ENCODE measurements around the gene WDPCP. TPM values are rescaled to one million over a fixed set of nuclear protein-coding genes. Genes with fewer than 3 reads are reported as not detected.
"Not testable (repeated sequence)": the region's sequence is repeated elsewhere in the genome, so short reads cannot be mapped to it uniquely, and the experiment has no call there.

WDPCP gene
- total RNA-seq, 2 donors from 2014 or later: 8.7 to 15.7 TPM

DNA sequence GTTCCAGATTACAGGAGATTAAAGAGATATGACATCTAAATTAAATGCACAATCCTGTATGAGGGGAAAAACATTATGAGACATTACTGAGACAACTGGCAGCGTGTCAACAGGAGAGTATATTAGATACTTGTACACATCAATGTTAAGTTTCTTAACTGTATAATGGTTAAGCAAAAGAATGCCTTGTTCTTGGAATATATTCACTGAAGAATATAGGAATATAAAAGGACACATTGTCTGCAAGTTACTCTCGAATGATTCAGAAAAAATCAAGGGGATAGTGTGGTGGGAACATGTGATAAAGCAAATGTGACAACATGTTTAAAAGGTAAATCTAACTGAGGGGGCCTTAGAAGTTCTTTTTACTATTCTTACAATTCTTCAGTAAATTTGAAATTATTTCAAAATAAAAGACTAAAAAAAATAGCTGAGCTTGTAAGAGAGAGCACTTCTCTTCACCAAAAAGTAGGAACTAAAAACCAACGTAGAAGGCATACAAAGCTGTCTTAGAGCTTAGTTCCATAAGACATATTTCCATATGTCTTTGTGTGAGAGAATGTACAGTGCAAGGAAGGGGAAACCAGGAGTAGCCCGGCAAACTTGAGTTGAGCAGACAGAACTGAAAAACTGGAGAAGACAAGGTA lies 7.5 kb downstream of the WDPCP start:
- DNase-seq (ENCODE audit: low spot score) (no peak), ATAC-seq (no peak)
- Mint-ChIP-seq H3K27ac (no peak overlapping the region), H3K27me3 (no peaks in the 10 kb centered on the region), H3K4me1 (ENCODE audit: low read depth in 2 of 2) (no peaks in the 10 kb centered on the region), H3K9me3 (no peaks in the 10 kb centered on the region), H3K36me3 (no peaks in the 10 kb centered on the region), H3K4me3 (no peak overlapping the region)

DNA sequence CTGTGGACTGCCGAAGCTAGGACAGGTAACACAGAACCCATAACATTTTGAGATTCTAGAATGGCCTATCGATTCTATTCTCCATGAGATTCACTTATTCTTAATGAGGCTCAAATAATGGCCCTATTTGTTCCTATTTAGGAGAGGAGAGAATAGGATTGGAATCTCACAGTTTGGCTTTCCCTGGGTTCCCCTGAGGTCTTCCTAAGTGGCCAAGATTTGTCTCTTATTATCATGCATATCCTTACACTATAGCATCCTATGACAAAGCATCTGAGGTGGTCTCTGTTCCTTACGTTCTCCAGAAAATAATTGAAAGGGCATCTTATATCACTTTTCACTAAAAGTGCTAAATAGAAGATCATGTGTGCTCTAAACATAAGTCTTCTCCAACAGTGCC lies 9.5 kb downstream of the WDPCP start:
- no peak overlapping the region for H3K27ac Mint-ChIP-seq

DNA sequence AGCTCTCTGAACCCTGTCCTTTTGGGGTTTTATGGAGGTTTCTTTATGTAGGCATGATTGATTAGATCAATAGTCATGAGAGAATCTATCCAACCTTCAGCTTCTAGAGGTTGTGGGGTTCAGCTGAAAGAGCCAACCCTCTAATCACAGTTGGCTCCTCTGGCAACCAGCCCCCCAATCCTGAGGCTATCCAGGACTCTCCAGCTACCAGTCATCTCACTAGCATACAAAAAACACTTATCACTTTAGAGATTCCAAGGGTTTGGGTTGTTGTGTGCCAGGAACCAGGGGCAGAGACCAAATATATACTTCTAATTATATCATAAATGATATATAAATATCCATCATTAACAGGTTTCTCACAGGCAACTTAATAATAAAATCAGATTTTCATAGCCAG lies 11.7 kb downstream of the WDPCP start:
- H3K36me3 Mint-ChIP-seq: peaks cover 4% of the 10 kb centered on the region
- H3K4me1 Mint-ChIP-seq (ENCODE audit: low read depth in 2 of 2): no peaks in the 10 kb centered on the region
- ATAC-seq: no peak
- no peaks in the 10 kb centered on the region for H3K27me3 Mint-ChIP-seq
- no peak overlapping the region for H3K4me3 Mint-ChIP-seq
- no peaks in the 10 kb centered on the region for H3K9me3 Mint-ChIP-seq
- no peak for DNase-seq (ENCODE audit: low spot score)
- no peak overlapping the region for H3K27ac Mint-ChIP-seq

More for the DNA sequence above, 9.5 kb downstream of the WDPCP start:
- H3K27me3 Mint-ChIP-seq: no peaks in the 10 kb centered on the region
- DNase-seq (ENCODE audit: low spot score) (no peak), ATAC-seq (no peak)
- H3K36me3 Mint-ChIP-seq: peaks cover 4% of the 10 kb centered on the region
- no peaks in the 10 kb centered on the region for H3K9me3 Mint-ChIP-seq
- H3K4me1 Mint-ChIP-seq (ENCODE audit: low read depth in 2 of 2): no peaks in the 10 kb centered on the region
- no peak overlapping the region for H3K4me3 Mint-ChIP-seq

- H3K4me3 Mint-ChIP-seq; H3K27ac Mint-ChIP-seq; H3K27me3 Mint-ChIP-seq; H3K4me1 Mint-ChIP-seq (ENCODE audit: low read depth in 2 of 2); ATAC-seq; DNase-seq (ENCODE audit: low spot score); H3K9me3 Mint-ChIP-seq; H3K36me3 Mint-ChIP-seq: not testable (repeated sequence)
Measured at GRCh38 chr2:63573726-63574345, 14.4 kb downstream of the WDPCP start.

DNA sequence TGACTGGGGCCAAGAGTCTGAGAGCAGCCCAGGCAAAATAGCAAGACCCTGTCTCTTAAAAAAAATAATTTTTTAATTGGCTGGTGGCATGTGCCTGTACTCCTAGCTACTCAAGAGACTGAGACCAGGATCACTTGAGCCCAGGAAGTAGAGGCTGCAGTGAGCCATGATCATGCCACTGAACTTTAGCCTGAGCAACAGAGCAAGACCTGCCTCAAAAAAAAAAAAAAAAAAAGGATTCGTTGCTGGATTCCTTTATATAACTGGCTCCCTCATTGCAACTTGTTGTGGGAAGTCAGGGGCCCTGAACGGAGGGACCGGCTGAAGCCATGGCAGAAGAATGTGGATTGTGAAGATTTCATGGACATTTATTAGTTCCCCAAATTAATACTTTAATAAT lies 15.3 kb downstream of the WDPCP start:
- DNase-seq (ENCODE audit: low spot score); H3K9me3 Mint-ChIP-seq; H3K27me3 Mint-ChIP-seq; H3K27ac Mint-ChIP-seq; H3K4me1 Mint-ChIP-seq (ENCODE audit: low read depth in 2 of 2); H3K4me3 Mint-ChIP-seq; ATAC-seq: not testable (repeated sequence)
- peaks cover 15% of the 10 kb centered on the region for H3K36me3 Mint-ChIP-seq

DNA sequence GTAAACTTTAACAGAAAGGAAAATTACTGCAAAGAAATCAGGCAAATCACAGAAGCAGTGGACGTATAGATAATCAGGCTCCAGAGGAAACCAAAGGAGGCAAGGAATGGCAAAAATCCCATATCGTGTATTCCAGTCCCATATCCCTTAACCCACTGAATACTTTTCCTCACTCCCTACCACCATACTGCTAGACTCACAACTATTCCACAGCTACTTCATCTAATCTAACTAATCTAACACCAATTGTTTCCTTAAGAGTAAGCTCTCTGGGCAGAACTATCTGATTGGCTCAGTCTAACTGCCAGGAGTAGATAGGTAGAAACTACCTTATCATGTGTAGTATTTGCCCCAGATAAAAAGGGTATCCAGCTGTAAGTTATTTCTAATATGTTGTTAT lies 16.3 kb downstream of the WDPCP start:
- no peak overlapping the region for H3K4me3 Mint-ChIP-seq
- H3K27ac Mint-ChIP-seq: no peak overlapping the region
- H3K4me1 Mint-ChIP-seq (ENCODE audit: low read depth in 2 of 2): no peaks in the 10 kb centered on the region
- peaks cover 16% of the 10 kb centered on the region for H3K36me3 Mint-ChIP-seq
- no peak for DNase-seq (ENCODE audit: low spot score)
- H3K27me3 Mint-ChIP-seq: no peaks in the 10 kb centered on the region
- H3K9me3 Mint-ChIP-seq: peaks cover 4% of the 10 kb centered on the region
- ATAC-seq: no peak

DNA sequence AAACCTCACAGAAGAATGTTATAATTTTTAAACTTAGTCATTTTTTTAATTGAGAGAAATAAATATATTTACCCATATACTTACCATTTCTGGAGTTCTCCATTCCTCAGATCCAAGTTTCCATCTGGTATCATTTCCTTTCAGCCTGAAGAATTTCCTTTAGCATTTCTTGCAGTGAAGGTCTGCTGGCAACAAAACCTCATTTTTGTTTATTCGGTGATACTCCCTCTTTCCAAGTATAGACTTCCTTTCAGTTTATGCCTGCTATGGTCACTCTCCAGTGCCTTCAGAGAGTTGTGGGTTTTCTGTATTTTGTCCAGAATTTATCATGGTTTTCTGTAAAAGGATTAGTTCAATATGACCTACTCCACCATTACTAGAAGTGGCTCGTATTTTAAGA lies 17.0 kb downstream of the WDPCP start:
- no peak overlapping the region for H3K27ac Mint-ChIP-seq
- no peaks in the 10 kb centered on the region for H3K27me3 Mint-ChIP-seq
- no peaks in the 10 kb centered on the region for H3K4me1 Mint-ChIP-seq (ENCODE audit: low read depth in 2 of 2)
- ATAC-seq (no peak), DNase-seq (ENCODE audit: low spot score) (no peak)
- peaks cover 4% of the 10 kb centered on the region for H3K9me3 Mint-ChIP-seq
- H3K36me3 Mint-ChIP-seq: peaks cover 19% of the 10 kb centered on the region
- no peak overlapping the region for H3K4me3 Mint-ChIP-seq

DNA sequence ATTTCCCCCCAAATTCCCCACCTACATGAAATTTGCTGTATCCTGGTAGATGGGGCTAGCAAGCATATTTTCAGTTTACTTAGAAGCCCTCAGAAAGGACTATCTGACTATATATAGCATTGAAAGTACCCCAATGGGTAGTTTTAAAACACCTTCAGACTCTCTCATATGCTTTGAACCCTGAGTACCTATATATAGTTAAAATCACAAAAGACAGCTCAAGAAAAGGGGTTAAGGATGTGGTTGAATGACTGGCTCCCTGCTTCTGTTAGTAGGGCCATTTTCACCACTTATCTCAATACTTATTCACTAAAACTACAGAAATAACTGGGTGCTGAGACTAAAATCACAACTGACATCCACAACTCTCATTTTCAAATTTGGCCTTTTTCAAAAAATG lies 18.5 kb downstream of the WDPCP start:
- Mint-ChIP-seq H3K4me1 (ENCODE audit: low read depth in 2 of 2) (no peaks in the 10 kb centered on the region), H3K9me3 (peaks cover 4% of the 10 kb centered on the region), H3K27ac (no peak overlapping the region), H3K36me3 (peaks cover 20% of the 10 kb centered on the region), H3K27me3 (no peaks in the 10 kb centered on the region), H3K4me3 (no peak overlapping the region)
- ATAC-seq (no peak), DNase-seq (ENCODE audit: low spot score) (no peak)

DNA sequence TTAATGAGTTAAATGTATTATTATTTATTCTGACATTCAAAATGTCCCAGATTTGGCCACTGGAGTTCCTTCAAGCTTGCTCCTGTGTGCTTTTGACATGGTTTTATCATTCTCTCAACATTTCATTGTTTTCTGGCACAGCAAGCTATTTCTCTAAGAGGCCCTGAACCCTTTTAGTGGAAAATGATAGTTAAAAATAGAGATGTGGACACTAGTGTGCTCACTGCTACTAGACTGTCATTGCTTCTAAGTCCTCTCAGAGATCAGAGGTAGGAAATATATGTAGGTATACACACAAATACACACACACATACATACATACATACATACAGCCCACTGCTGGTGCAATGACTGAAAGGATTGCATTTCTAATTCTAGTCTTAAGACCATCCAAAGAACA lies 25.5 kb downstream of the WDPCP start:
- Mint-ChIP-seq H3K9me3 (peaks cover 3% of the 10 kb centered on the region), H3K27ac (no peak overlapping the region), H3K27me3 (no peaks in the 10 kb centered on the region), H3K4me1 (ENCODE audit: low read depth in 2 of 2) (no peaks in the 10 kb centered on the region), H3K36me3 (peaks cover 25% of the 10 kb centered on the region), H3K4me3 (no peak overlapping the region)
- ATAC-seq (no peak), DNase-seq (ENCODE audit: low spot score) (no peak)

- peaks cover 10% of the 10 kb centered on the region for H3K9me3 Mint-ChIP-seq
- H3K36me3 Mint-ChIP-seq: peaks cover 40% of the 10 kb centered on the region
- H3K4me1 Mint-ChIP-seq (ENCODE audit: low read depth in 2 of 2); DNase-seq (ENCODE audit: low spot score); H3K27me3 Mint-ChIP-seq; ATAC-seq; H3K4me3 Mint-ChIP-seq; H3K27ac Mint-ChIP-seq: not testable (repeated sequence)
Measured at GRCh38 chr2:63558922-63559321, 29.4 kb downstream of the WDPCP start.

DNA sequence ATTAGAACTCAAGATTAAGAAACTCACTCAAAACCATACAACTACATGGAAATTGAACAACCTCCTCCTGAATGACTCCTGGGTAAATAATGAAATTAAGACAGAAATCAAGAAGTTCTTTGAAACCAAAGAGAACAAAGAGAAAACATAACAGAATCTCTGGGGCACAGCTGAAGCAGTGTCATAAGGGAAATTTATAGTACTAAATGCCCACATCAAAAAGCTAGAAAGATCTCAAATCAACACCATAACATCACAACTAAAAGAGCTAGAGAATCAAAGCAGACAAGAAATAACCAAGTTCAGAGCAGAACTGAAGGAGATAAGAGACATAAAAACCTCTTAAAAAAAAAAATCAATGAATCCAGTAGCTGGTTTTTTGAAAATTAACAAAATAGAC lies 30.5 kb downstream of the WDPCP start:
- H3K4me3 Mint-ChIP-seq; H3K27ac Mint-ChIP-seq; H3K27me3 Mint-ChIP-seq; DNase-seq (ENCODE audit: low spot score); H3K4me1 Mint-ChIP-seq (ENCODE audit: low read depth in 2 of 2); ATAC-seq: not testable (repeated sequence)
- H3K36me3 Mint-ChIP-seq: peaks cover 40% of the 10 kb centered on the region
- peaks cover 10% of the 10 kb centered on the region for H3K9me3 Mint-ChIP-seq

DNA sequence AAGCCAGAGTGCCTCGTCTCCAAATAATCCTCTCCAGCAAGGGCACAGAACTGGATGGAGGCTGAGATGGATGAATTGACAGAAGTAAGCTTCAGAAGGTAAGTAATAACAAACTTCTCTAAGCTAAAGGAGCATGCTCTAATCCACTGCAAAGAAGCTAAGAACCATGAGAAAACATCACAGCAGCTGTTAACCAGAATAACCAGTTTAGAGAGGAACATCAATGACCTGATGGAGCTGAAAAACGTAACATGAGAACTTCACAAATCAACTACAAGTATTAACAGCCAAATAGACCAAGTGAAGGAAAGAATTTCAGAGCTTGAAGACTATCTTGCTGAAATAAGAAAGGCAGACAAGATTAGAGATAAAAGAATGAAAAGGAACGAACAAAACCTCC lies 32.3 kb downstream of the WDPCP start:
- Mint-ChIP-seq H3K9me3 (peaks cover 10% of the 10 kb centered on the region), H3K4me1 (ENCODE audit: low read depth in 2 of 2) (peaks cover 0 to under 1% of the 10 kb centered on the region in 2 donors), H3K36me3 (peaks cover 40% of the 10 kb centered on the region), H3K4me3 (no peak overlapping the region), H3K27me3 (no peaks in the 10 kb centered on the region), H3K27ac (no peak overlapping the region)
- ATAC-seq: no peak
- no peak for DNase-seq (ENCODE audit: low spot score)

- DNase-seq (ENCODE audit: low spot score) (no peak), ATAC-seq (no peak)
- no peak overlapping the region for H3K4me3 Mint-ChIP-seq
Measured at GRCh38 chr2:63555299-63555698, 33.0 kb downstream of the WDPCP start.

DNA sequence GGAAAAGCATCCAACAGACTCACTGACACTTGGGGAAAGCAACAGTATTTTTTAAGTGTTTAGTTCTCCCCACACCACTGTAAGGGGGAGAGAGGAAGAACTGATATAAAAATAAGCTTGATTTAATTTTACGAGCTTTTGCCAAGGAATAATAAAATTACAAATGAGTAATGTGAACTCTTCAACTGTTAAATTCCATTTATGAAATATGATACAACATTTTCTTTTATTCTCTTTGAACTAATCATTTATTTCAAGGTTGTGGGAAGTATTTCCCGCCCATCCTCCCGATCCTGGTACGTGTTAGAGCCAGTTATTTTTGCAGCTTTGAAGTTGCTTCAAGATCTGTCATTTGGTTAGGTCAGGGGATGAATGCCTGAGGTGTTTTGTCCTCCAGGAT lies 35.2 kb downstream of the WDPCP start:
- Mint-ChIP-seq H3K27ac (no peak overlapping the region), H3K4me1 (ENCODE audit: low read depth in 2 of 2) (peaks cover 8 to 13% of the 10 kb centered on the region in 2 donors), H3K36me3 (peaks cover 22% of the 10 kb centered on the region), H3K4me3 (no peak overlapping the region), H3K27me3 (no peaks in the 10 kb centered on the region), H3K9me3 (peaks cover 10% of the 10 kb centered on the region)
- DNase-seq (ENCODE audit: low spot score): no peak
- ATAC-seq: no peak

More at GRCh38 chr2:63555299-63555698, 33.0 kb downstream of the WDPCP start:
- Mint-ChIP-seq H3K36me3 (peaks cover 37% of the 10 kb centered on the region), H3K27me3 (no peaks in the 10 kb centered on the region), H3K4me1 (ENCODE audit: low read depth in 2 of 2) (peaks cover 2 to 7% of the 10 kb centered on the region in 2 donors), H3K9me3 (peaks cover 10% of the 10 kb centered on the region), H3K27ac (no peak overlapping the region)

GRCh38 chr2:63545023-63545422 lies 43.3 kb downstream of the WDPCP start:
- H3K36me3 Mint-ChIP-seq: no peaks in the 10 kb centered on the region
- no peak overlapping the region for H3K27ac Mint-ChIP-seq
- no peaks in the 10 kb centered on the region for H3K27me3 Mint-ChIP-seq
- DNase-seq (ENCODE audit: low spot score): no peak
- ATAC-seq: no peak
- H3K9me3 Mint-ChIP-seq: no peaks in the 10 kb centered on the region
- peaks cover 3 to 4% of the 10 kb centered on the region in 2 donors for H3K4me1 Mint-ChIP-seq (ENCODE audit: low read depth in 2 of 2)
- H3K4me3 Mint-ChIP-seq: no peak overlapping the region
